EH (cell line): Measurements from ENCODE around the gene MTFR2.

ENCODE experiments used
- DNase-seq: peaks from one replicate; pipeline ENCODE4 v3.0.0-alpha.2; 2015; ENCODE audit warnings: low read depth

Gene MTFR2

GRCh38 chr6:136249811-136250685, at the start of gene MTFR2:
Gene MTFR2 (minus strand): TSS chr6:136250311. CDS start chr6:136249099, 1,212 bp downstream.
- peak; percentile 100 for DNase-seq

- no peak for DNase-seq
These were observed 44.5 kb upstream of the MTFR2 start for GRCh38 chr6:136294621-136295020.

GRCh38 chr6:136290410-136291010, 40.4 kb upstream of the MTFR2 start:
- DNase-seq = peak; percentile 92

GRCh38 chr6:136289579-136290409, 39.7 kb upstream of the MTFR2 start, which contains the start of gene BCLAF1:
Gene BCLAF1 (minus strand): TSS chr6:136289846. CDS start chr6:136279866, 9,980 bp downstream.
- peak; percentile 99 for DNase-seq

- peak; percentile 90 for DNase-seq
These were observed 39.1 kb upstream of the MTFR2 start for GRCh38 chr6:136289327-136289578.

- DNase-seq = peak; percentile 96
These were observed 38.6 kb upstream of the MTFR2 start for GRCh38 chr6:136288566-136289326.

- peak; percentile 49 for DNase-seq
These were observed 34.8 kb upstream of the MTFR2 start for GRCh38 chr6:136284909-136285308.

GRCh38 chr6:136282906-136283305, 32.8 kb upstream of the MTFR2 start:
- DNase-seq = no peak

- DNase-seq = no peak
These were observed 30.0 kb upstream of the MTFR2 start for GRCh38 chr6:136280032-136280609.

GRCh38 chr6:136274062-136274461, 24.0 kb upstream of the MTFR2 start:
- DNase-seq = no peak

GRCh38 chr6:136265101-136265500, 15.0 kb upstream of the MTFR2 start:
- no peak for DNase-seq

GRCh38 chr6:136262940-136263339, 12.8 kb upstream of the MTFR2 start:
- no peak for DNase-seq

- DNase-seq = no peak
These were observed 4.8 kb upstream of the MTFR2 start for GRCh38 chr6:136254851-136255466.

- no peak for DNase-seq
These were observed 3.6 kb upstream of the MTFR2 start for GRCh38 chr6:136253734-136254133.

GRCh38 chr6:136252441-136252840, 2.3 kb upstream of the MTFR2 start:
- DNase-seq = no peak

- DNase-seq = no peak
These were observed 1.3 kb upstream of the MTFR2 start for GRCh38 chr6:136251394-136251793.

GRCh38 chr6:136250686-136251008, 536 bp upstream of the MTFR2 start:
- peak; percentile 6 for DNase-seq

GRCh38 chr6:136249336-136249735, 775 bp downstream of the MTFR2 start:
- DNase-seq = peak; percentile 51

- peak; percentile 78 for DNase-seq
These were observed 6.0 kb downstream of the MTFR2 start for GRCh38 chr6:136244061-136244616.

- DNase-seq = no peak
These were observed 13.4 kb downstream of the MTFR2 start for GRCh38 chr6:136236466-136237293.
